Trophoblast cell (in vitro differentiated cells and primary cell): ENCODE measurements around the gene TAS2R10.
A peak's percentile ranks its signal among the peaks of the same experiment; 100 is the strongest.

Experiments used
- DNase-seq, 2 donors: peaks; one replicate each; pipeline ENCODE4 v3.0.0-alpha.2; 2016
- H2AFZ ChIP-seq: 2 replicates; pipeline ENCODE4 v1.6.1; 2013; ENCODE audit warnings: low read length, moderate library complexity, mild to moderate bottlenecking; ENCODE audit not compliant: insufficient read depth, poor library complexity
- H2AK5ac ChIP-seq: 2 replicates; pipeline ENCODE4 v1.6.1; 2013; ENCODE audit warnings: mild to moderate bottlenecking, low read length
- H2BK120ac ChIP-seq: 2 replicates; pipeline ENCODE4 v1.6.1; 2013; ENCODE audit warnings: low read length, mild to moderate bottlenecking, moderate library complexity; ENCODE audit not compliant: insufficient read depth, poor library complexity
- H2BK12ac ChIP-seq: 2 replicates; pipeline ENCODE4 v1.6.1; 2013; ENCODE audit warnings: mild to moderate bottlenecking, low read length, moderate library complexity
- H2BK5ac ChIP-seq: 2 replicates; pipeline ENCODE4 v1.6.1; 2013; ENCODE audit warnings: low read length, low read depth, moderate library complexity, mild to moderate bottlenecking; ENCODE audit not compliant: poor library complexity
- H3K14ac ChIP-seq: 2 replicates; pipeline ENCODE4 v1.6.1; 2013; ENCODE audit warnings: mild to moderate bottlenecking, low read length
- H3K18ac ChIP-seq: 2 replicates; pipeline ENCODE4 v1.6.1; 2013; ENCODE audit warnings: mild to moderate bottlenecking, low read length
- H3K23ac ChIP-seq: 2 replicates; pipeline ENCODE4 v1.6.1; 2013; ENCODE audit warnings: low read length
- H3K27ac ChIP-seq: 2 replicates; pipeline ENCODE4 v1.5.1; 2013; ENCODE audit warnings: low read depth, mild to moderate bottlenecking, inconsistent platforms, low read length, moderate library complexity
- H3K27me3 ChIP-seq: 2 replicates; pipeline ENCODE4 v1.6.1; 2013; ENCODE audit warnings: inconsistent platforms, mild to moderate bottlenecking, low read length, moderate library complexity; ENCODE audit not compliant: insufficient read depth
- H3K36me3 ChIP-seq, 2 experiments: 1 replicate in 1 of 2; 2 replicates in 1 of 2; pipeline ENCODE4 v1.6.1; 2013; ENCODE audit warnings: low read length in 2 of 2, mild to moderate bottlenecking in 2 of 2, moderate library complexity in 1 of 2; ENCODE audit not compliant: insufficient read depth in 2 of 2, control insufficient read depth in 1 of 2
- H3K4ac ChIP-seq: 2 replicates; pipeline ENCODE4 v1.6.1; 2013; ENCODE audit warnings: low read depth, mild to moderate bottlenecking, low read length, moderate library complexity
- H3K4me1 ChIP-seq, 2 experiments: 1 replicate in 1 of 2; 2 replicates in 1 of 2; pipeline ENCODE4 v1.6.1; 2013; ENCODE audit warnings: low read length in 2 of 2, mild to moderate bottlenecking in 2 of 2, moderate library complexity in 1 of 2; ENCODE audit not compliant: insufficient read depth in 2 of 2, control insufficient read depth in 1 of 2
- H3K4me2 ChIP-seq: 2 replicates; pipeline ENCODE4 v1.6.1; 2013; ENCODE audit warnings: inconsistent platforms, mild to moderate bottlenecking, low read length, moderate library complexity
- H3K4me3 ChIP-seq: 2 replicates; pipeline ENCODE4 v1.5.1; 2013; ENCODE audit warnings: mild to moderate bottlenecking, low read depth, low read length, inconsistent platforms
- H3K79me1 ChIP-seq: one replicate; pipeline ENCODE4 v1.6.1; 2013; ENCODE audit warnings: low read length
- H3K79me2 ChIP-seq: 2 replicates; pipeline ENCODE4 v1.6.1; 2013; ENCODE audit warnings: low read length, mild to moderate bottlenecking; ENCODE audit not compliant: control insufficient read depth, insufficient read depth, poor library complexity
- H3K9ac ChIP-seq: 2 replicates; pipeline ENCODE4 v1.6.1; 2013; ENCODE audit warnings: mild to moderate bottlenecking, low read length
- H3K9me3 ChIP-seq: 2 replicates; pipeline ENCODE4 v1.6.1; 2013; ENCODE audit warnings: low read depth, mild to moderate bottlenecking, control low read depth, inconsistent platforms, low read length; ENCODE audit not compliant: insufficient read depth
- H4K12ac ChIP-seq: 2 replicates; pipeline ENCODE4 v1.6.1; 2013; ENCODE audit warnings: low read depth, mild to moderate bottlenecking, low read length, moderate library complexity
- H4K8ac ChIP-seq: 2 replicates; pipeline ENCODE4 v1.6.1; 2013; ENCODE audit warnings: low read depth, mild to moderate bottlenecking, low read length, moderate library complexity
- H4K91ac ChIP-seq: one replicate; pipeline ENCODE4 v1.6.1; 2013; ENCODE audit warnings: low read depth, mild to moderate bottlenecking, low read length, moderate library complexity
- WGBS: extraction: QIAGEN DNeasy Blood & Tissue Kit; methylation state at CpG from one replicate; pipeline ENCODE4 v1.1.7; 2013; ENCODE audit warnings: missing lambda C conversion rate; ENCODE audit not compliant: insufficient read length, insufficient coverage; ENCODE audit errors: extremely low coverage; 5-methylcytosine and 5-hydroxymethylcytosine counted together

TAS2R10 gene

DNA sequence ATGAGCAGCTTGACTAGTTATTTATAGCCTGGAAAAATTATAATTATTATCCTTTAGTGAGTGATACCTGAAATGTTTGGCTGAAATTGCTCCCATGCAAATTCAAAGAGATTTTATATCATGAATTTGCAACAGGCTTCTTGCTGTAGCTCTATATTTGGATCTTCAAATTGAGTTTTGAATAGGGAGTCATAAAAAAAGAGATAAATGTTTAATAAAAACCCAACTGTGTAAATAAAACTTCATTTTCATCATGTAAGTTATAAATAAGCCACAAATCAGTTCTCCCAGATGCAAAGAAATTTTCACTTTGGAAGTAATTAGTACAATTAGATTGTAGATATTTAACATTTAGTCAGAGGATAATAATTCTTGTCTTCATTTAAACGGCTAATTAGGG lies 19.0 kb downstream of the TAS2R10 start, which contains the start of gene TAS2R8:
Gene TAS2R8 (minus strand): TSS at position 101 of the 400 bp plus-strand sequence. CDS start 306 bp downstream, outside the sequence.
- Histone ChIP-seq H4K8ac (no peak within 1 kb of the TSS), H3K23ac (no peak within 1 kb of the TSS), H3K27ac (no peak within 1 kb of the TSS), H4K91ac (no peak within 1 kb of the TSS), H3K36me3 (no peaks in the 10 kb centered on the region), H3K9ac (no peak within 1 kb of the TSS), H3K18ac (no peak within 1 kb of the TSS), H3K79me1 (no peaks in the 10 kb centered on the region), H2BK5ac (no peak within 1 kb of the TSS), H3K4me1 (no peaks in the 10 kb centered on the region), H2AK5ac (no peak within 1 kb of the TSS), H3K4ac (no peak within 1 kb of the TSS), H3K4me3 (no peak within 1 kb of the TSS), H3K14ac (no peak within 1 kb of the TSS), H2BK12ac (no peak within 1 kb of the TSS), H3K4me2 (no peak within 1 kb of the TSS), H2BK120ac (no peak within 1 kb of the TSS), H4K12ac (no peak within 1 kb of the TSS), H3K79me2 (no peaks in the 10 kb centered on the region), H3K27me3 (no peaks in the 10 kb centered on the region), H3K9me3 (no peaks in the 10 kb centered on the region), H2AFZ (no peak within 1 kb of the TSS)
- no CpG with 5 or more reads among the region's 1 CpG for WGBS
- no peak for DNase-seq

GRCh38 chr12:10802587-10802986 lies 23.6 kb downstream of the TAS2R10 start, which contains the start of gene TAS2R7:
Gene TAS2R7 (minus strand): TSS chr12:10802627. CDS start chr12:10802570, 57 bp downstream.
- Histone ChIP-seq H3K4me2 (no peak within 1 kb of the TSS), H3K9ac (no peak within 1 kb of the TSS), H3K9me3 (no peaks in the 10 kb centered on the region), H2AFZ (no peak within 1 kb of the TSS), H3K79me2 (no peaks in the 10 kb centered on the region), H3K27me3 (no peaks in the 10 kb centered on the region), H3K79me1 (no peaks in the 10 kb centered on the region), H2AK5ac (no peak within 1 kb of the TSS), H4K91ac (no peak within 1 kb of the TSS), H3K18ac (no peak within 1 kb of the TSS), H4K12ac (no peak within 1 kb of the TSS), H2BK5ac (no peak within 1 kb of the TSS), H3K4ac (no peak within 1 kb of the TSS), H3K4me1 (no peaks in the 10 kb centered on the region), H3K23ac (peak within 1 kb of the TSS; percentile 73), H2BK120ac (no peak within 1 kb of the TSS), H3K14ac (no peak within 1 kb of the TSS), H4K8ac (no peak within 1 kb of the TSS), H2BK12ac (no peak within 1 kb of the TSS), H3K4me3 (no peak within 1 kb of the TSS), H3K27ac (no peak within 1 kb of the TSS), H3K36me3 (no peaks in the 10 kb centered on the region)
- DNase-seq: no peak
- no CpG with 5 or more reads among the region's 4 CpGs for WGBS

- Histone ChIP-seq H3K9me3 (no peaks in the 10 kb centered on the region), H3K27ac (no peak overlapping the region), H3K36me3 (no peaks in the 10 kb centered on the region), H2BK12ac (no peak overlapping the region), H3K4me1 (no peaks in the 10 kb centered on the region), H3K14ac (no peak overlapping the region), H2BK5ac (no peak overlapping the region), H3K18ac (no peak overlapping the region), H3K4ac (no peak overlapping the region), H2AFZ (no peak overlapping the region), H4K91ac (no peak overlapping the region), H3K4me2 (no peak overlapping the region), H2AK5ac (no peak overlapping the region), H4K8ac (no peak overlapping the region), H3K79me2 (no peaks in the 10 kb centered on the region), H3K27me3 (no peaks in the 10 kb centered on the region), H2BK120ac (no peak overlapping the region), H3K23ac (peak overlapping the region; percentile 73), H3K79me1 (no peaks in the 10 kb centered on the region), H4K12ac (no peak overlapping the region), H3K9ac (no peak overlapping the region), H3K4me3 (no peak overlapping the region)
- WGBS: no CpG with 5 or more reads among the region's 5 CpGs
- DNase-seq: no peak
Observed at GRCh38 chr12:10801741-10802140, 24.4 kb downstream of the TAS2R10 start.

DNA sequence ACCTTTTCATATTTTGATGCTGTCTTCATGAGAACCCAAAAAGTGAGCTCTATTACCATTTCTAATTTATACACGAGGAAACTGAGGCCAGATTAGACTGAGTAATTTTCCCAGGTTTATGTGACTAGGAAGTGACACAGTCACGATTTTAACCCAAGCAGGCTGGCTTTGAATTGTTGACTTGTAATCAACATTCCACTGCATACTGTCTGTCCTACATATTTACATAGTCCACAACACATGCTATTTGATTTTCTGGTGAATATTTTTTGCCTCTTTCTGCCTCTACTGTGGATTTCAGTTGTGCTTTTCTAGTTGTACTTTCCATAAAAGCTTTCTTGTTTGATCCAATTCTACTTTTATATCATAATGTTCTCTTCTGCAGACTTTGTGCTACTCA lies 31.9 kb downstream of the TAS2R10 start:
- H4K12ac ChIP-seq: no peak overlapping the region
- no peak overlapping the region for H2BK120ac ChIP-seq
- no peak overlapping the region for H4K91ac ChIP-seq
- H3K4ac ChIP-seq: no peak overlapping the region
- H2AFZ ChIP-seq: no peak overlapping the region
- H3K36me3 ChIP-seq: no peaks in the 10 kb centered on the region
- no peaks in the 10 kb centered on the region for H3K79me1 ChIP-seq
- no peak overlapping the region for H2AK5ac ChIP-seq
- H3K9me3 ChIP-seq: no peaks in the 10 kb centered on the region
- DNase-seq: no peak
- no peak overlapping the region for H3K27ac ChIP-seq
- no peak overlapping the region for H2BK5ac ChIP-seq
- H3K4me1 ChIP-seq: no peaks in the 10 kb centered on the region
- WGBS: no CpG with 5 or more reads among the region's 2 CpGs
- H3K9ac ChIP-seq: no peak overlapping the region
- H3K18ac ChIP-seq: no peak overlapping the region
- no peaks in the 10 kb centered on the region for H3K27me3 ChIP-seq
- H3K23ac ChIP-seq: no peak overlapping the region
- H2BK12ac ChIP-seq: no peak overlapping the region
- no peaks in the 10 kb centered on the region for H3K79me2 ChIP-seq
- H3K4me2 ChIP-seq: no peak overlapping the region
- no peak overlapping the region for H3K14ac ChIP-seq
- H4K8ac ChIP-seq: no peak overlapping the region
- no peak overlapping the region for H3K4me3 ChIP-seq
